Cardiac fibroblast (primary cell): ENCODE measurements around the gene DTX3.
"Not testable (repeated sequence)": the region's sequence is repeated elsewhere in the genome, so short reads cannot be mapped to it uniquely, and the experiment has no call there.

ENCODE experiments used
- DNase-seq, 2 donors: peaks; one replicate each; pipeline versions ENCODE4 v3.0.0 to v3.0.0-alpha.2; 2010; ENCODE audit warnings: low read depth in 2 of 2
- H3K4me3 ChIP-seq, 2 donors: replicated peaks in 1 of 2; 1 replicate in 1 of 2; 2 replicates in 1 of 2; pipeline ENCODE4 v1.5.1; 2011; ENCODE audit warnings: low read depth in 2 of 2, low read length in 2 of 2, mild to moderate bottlenecking in 2 of 2, moderate library complexity in 1 of 2
- CTCF ChIP-seq: IDR thresholded peaks from one replicate; pipeline ENCODE4 v1.5.1; 2011; ENCODE audit warnings: low read depth, mild to moderate bottlenecking, low read length, inconsistent platforms

Gene DTX3

GRCh38 chr12:57637364-57637763, 32.7 kb downstream of the DTX3 start:
- TF ChIP-seq CTCF = peak; percentile 4
- DNase-seq = no peak

GRCh38 chr12:57638096-57638495, 33.5 kb downstream of the DTX3 start:
- no peak overlapping the region for H3K4me3 ChIP-seq
- TF ChIP-seq CTCF = no peak
- no peak for DNase-seq

More at GRCh38 chr12:57637364-57637763, 32.7 kb downstream of the DTX3 start:
- H3K4me3 ChIP-seq = no peak overlapping the region

GRCh38 chr12:57640175-57641042, 35.8 kb downstream of the DTX3 start:
- no peak for DNase-seq
- no peak for TF ChIP-seq CTCF
- H3K4me3 ChIP-seq = no peak overlapping the region

GRCh38 chr12:57641699-57642442, 37.2 kb downstream of the DTX3 start:
- DNase-seq = no peak
- TF ChIP-seq CTCF = no peak

GRCh38 chr12:57645990-57646658, 41.5 kb downstream of the DTX3 start:
- H3K4me3 ChIP-seq = not testable (repeated sequence)
- DNase-seq = peak in 1 of 2 donors; percentile 48

More at GRCh38 chr12:57641699-57642442, 37.2 kb downstream of the DTX3 start:
- no peak overlapping the region for H3K4me3 ChIP-seq

GRCh38 chr12:57646659-57647049, 42.0 kb downstream of the DTX3 start:
- not testable (repeated sequence) for DNase-seq, H3K4me3 ChIP-seq

GRCh38 chr12:57654042-57654441, 49.4 kb downstream of the DTX3 start:
- no peak for DNase-seq
- no peak for TF ChIP-seq CTCF
- H3K4me3 ChIP-seq = no peak overlapping the region
